GM21360 (cell line): Measurements from ENCODE around the gene ELFN2.
"Not testable (repeated sequence)": the region's sequence is repeated elsewhere in the genome, so short reads cannot be mapped to it uniquely, and the experiment has no call there.

ENCODE experiments used
- ATAC-seq: cut with Tn5 transposase; IDR thresholded peaks from one replicate; pipeline ENCODE4 v1.9.1; 2021; ENCODE audit warnings: mild to moderate bottlenecking, moderate library complexity; ENCODE audit not compliant: unreplicated experiment

Gene ELFN2

DNA sequence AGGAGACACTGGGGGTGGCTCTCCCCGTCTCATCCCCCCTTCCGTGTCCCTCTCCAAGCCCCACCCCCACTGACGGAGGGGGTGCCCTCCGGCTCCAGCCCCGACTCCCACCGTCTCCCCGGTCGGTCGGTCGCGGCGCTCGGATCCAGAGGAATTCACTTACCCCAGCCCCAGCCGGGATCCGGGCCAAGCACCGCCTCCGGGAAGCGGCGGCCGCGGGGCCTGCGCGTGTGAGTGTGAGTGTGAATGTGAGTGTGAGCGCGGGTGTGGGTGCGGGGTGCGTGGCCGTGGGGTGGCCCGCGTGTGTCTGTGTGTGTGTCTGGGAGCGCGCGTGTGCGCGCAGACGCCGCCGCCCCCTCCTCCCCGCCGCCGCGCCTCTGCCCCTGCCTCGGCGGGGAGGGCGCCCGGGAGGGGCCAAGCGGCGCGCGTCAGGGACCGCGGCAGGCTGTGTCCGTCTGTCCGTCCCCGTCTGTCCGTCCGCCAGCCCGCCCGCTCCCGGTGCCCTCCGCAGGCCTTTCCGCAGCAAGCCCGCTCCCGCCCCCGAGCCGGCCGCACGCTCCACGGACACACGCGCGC, at the start of gene ELFN2:
Gene ELFN2, minus strand, starts transcription at position 345 of the 576 bp plus-strand sequence. CDS start 51,945 bp downstream, outside the sequence.
- no peak for ATAC-seq

GRCh38 chr22:37476389-37477329, 49.4 kb upstream of the ELFN2 start:
- ATAC-seq, result no peak

GRCh38 chr22:37474447-37475090, 47.3 kb upstream of the ELFN2 start:
- no peak for ATAC-seq

- ATAC-seq, result no peak
Observed at GRCh38 chr22:37473437-37473946, 46.2 kb upstream of the ELFN2 start.

- ATAC-seq, result no peak
Observed at GRCh38 chr22:37472418-37473006, 45.2 kb upstream of the ELFN2 start.

GRCh38 chr22:37471727-37472417, 44.6 kb upstream of the ELFN2 start:
- no peak for ATAC-seq

DNA sequence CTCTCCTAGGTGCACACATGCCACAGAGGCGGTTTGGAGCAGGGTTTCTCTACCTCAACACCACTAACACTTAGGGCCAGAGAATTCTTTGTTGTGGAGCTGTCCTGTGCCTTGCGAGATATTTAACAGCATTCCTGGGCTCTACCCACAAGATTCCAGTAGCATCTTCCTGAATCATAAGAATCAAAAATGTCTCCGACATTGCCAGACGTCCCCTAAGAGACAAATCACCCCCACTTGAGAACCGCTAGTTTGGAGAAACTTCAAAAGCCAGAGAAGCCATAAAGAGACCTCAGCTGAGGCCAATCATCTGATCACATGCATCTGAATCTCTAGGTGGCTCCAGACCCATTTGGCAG, 42.8 kb upstream of the ELFN2 start:
- ATAC-seq, result no peak

GRCh38 chr22:37469416-37470086, 42.3 kb upstream of the ELFN2 start:
- ATAC-seq, result no peak

GRCh38 chr22:37468201-37468695, 41.0 kb upstream of the ELFN2 start:
- not testable (repeated sequence) for ATAC-seq

DNA sequence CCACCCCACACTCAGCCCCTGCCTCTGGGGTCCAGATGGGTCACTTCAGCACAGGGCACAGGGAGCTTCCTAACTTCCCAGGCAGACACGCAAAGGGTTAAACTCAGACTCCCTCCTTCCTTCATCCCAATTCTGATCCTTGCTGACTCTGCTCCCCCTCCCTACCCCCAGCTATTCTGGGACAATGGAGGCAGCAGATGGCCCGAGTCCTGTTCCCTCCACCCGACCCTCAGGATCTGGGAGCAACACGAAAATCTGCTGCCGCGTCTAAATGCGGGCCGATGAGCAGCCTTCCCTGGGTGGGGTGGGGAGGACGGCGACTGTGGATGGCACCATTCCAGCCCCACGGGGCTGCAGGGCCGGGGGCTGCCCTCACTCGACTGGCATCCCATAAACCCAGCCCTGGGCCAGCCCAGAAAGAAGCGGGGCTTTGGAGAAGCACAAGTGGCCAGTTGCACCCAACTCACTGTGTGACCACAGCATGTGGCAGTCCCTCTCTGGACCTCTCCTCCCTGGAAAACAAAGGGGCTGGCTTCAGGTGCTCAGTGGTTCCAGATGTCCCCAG, 40.2 kb upstream of the ELFN2 start:
- no peak for ATAC-seq

DNA sequence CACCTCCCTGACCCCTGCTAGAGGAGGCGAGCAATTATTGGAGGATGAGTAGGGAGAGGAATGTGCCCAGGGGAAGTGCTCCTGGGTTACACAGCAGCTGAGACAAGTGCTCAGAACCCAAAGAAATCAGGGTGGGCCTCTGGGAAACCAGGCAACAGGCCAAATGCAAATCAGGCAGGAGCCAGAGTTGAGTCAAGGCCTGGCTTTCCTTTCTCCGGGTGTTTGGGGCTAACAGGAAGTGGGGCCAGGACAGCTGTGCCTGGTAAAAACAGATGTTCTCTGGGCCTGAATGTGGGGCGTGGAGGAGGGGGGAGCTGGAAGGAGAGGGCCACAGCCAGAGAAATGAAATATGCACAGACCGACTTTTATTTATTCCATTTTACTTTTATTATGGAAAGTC, 36.9 kb upstream of the ELFN2 start:
- no peak for ATAC-seq

DNA sequence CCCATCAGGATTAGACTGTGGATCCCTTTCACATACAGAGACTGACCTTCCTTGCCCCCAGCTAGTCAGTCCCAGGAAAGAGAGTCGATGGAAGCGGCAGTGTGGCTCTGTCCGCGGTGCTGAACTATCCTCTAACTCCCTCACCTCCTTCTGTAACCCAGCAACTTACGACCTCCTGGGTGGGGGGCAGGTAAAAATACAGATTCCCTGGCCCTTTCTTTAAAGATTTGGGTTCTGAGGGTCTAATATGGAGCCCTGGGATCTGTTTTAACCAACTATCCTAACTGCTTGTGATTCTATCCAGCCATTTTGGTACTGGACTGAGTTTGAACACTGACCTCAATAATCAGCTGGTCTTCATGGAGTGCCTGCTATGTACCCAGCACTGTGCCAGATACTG, 35.7 kb upstream of the ELFN2 start:
- ATAC-seq, result no peak

DNA sequence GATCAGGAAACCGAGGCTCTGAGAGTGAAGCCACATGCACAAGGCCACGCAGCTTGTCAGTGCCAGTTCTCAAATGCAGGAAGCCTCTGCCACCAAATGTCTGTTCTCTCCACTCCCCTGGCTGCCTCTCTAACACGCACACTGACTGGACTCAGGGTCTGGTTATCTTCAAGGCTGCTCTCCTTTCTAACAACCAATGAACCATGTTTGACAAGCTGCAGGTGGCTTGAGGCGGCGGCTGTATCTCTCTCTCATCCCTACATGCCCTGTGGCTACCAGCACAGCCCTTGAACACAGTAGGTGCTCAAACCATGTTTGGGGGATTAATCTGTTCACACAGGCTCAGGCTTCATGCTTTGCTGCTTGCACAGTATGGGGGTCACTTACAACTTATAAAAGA, 35.2 kb upstream of the ELFN2 start:
- no peak for ATAC-seq

- ATAC-seq, result no peak
Observed at GRCh38 chr22:37461961-37462360, 34.7 kb upstream of the ELFN2 start.

DNA sequence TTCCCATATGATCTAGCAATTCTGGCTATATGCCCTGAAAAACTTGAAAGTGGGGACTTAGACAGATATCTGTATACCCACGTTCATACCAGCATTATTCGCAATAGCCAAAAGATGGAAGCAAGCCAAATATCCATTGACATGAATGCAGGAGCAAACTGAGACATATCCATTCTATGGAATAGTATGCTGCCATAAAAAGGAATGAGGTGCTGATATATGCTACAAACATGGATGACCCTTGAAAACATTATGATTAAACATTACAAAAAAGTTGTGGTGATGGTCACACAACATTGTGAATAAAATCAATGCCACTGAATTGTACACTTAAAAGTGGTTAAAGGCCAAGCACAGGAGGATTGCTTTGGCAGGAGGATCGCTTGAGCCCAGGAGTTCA, 33.4 kb upstream of the ELFN2 start:
- no peak for ATAC-seq

DNA sequence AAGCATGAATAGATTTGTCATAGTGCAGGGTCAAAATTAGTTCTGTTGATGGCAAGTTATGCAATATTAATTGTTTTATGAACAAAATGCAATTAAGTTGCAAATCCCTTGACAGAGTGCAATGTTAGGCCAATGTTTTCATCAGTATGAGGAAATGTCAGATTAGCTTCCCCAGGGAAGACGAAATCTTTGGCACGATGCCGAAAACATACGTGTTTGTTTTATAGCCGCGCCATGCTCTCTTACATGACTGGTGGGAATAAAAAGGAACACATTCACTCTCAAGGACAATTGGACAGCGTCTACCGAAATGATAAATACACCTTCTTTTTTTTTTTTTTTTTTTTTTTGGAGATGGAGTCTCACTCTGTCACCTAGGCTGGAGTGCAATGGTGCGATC, 31.9 kb upstream of the ELFN2 start:
- ATAC-seq, result no peak

GRCh38 chr22:37457093-37457893, 30.0 kb upstream of the ELFN2 start:
- ATAC-seq, result no peak

- ATAC-seq, result no peak
Observed at GRCh38 chr22:37456346-37456745, 29.1 kb upstream of the ELFN2 start.

GRCh38 chr22:37455896-37456295, 28.6 kb upstream of the ELFN2 start:
- no peak for ATAC-seq
